Panc1 (cell line): ENCODE results near the gene SMAP1. TPM values are rescaled to one million over a fixed set of nuclear protein-coding genes. Genes with fewer than 3 reads are reported as not detected.

Experiments
- ATAC-seq: fragments of 200-7000 bp; cut with Tn5 transposase; 2 replicates; pipeline ENCODE4 v1.9.1; 2020; ENCODE audit warnings: mild to moderate bottlenecking, moderate library complexity
- BruUV-seq: library from RNA; stranded (reverse); fragments of 400-500 nt; replicated peaks from 2 replicates; lab custom pipeline; 2021; lab: Mats Ljungman, UMichigan
- CTCF ChIA-PET: fragments of 300-600 bp; sonication (Branson Sonifier 250); formaldehyde crosslinking; loops from one replicate; lab custom pipeline; 2022; ENCODE audit warnings: antibody characterized with exemption; lab: Charles Lee
- POLR2A ChIA-PET: fragments of 300-600 bp; sonication (Branson Sonifier 250); formaldehyde crosslinking; loops from one replicate; lab custom pipeline; 2022; ENCODE audit warnings: antibody characterized with exemption; lab: Charles Lee
- DNase-seq: peaks from one replicate; pipeline ENCODE4 v3.0.0-alpha.2; 2010; ENCODE audit warnings: low read depth, low spot score
- H3K27ac ChIP-seq: 2 replicates; pipeline ENCODE4 v1.5.1; 2011; ENCODE audit warnings: mild to moderate bottlenecking, low read length, inconsistent platforms
- H3K27me3 ChIP-seq: fragments of 200-500 bp; sonication (Bioruptor generic); 2 replicates; pipeline ENCODE4 v1.6.0; 2014; ENCODE audit warnings: low read length, inconsistent platforms; ENCODE audit not compliant: control insufficient read depth, insufficient read depth
- H3K36me3 ChIP-seq: fragments of 200-500 bp; sonication (Bioruptor generic); 2 replicates; pipeline ENCODE4 v1.5.1; 2014; ENCODE audit warnings: inconsistent platforms, mild to moderate bottlenecking, low read length, moderate library complexity; ENCODE audit not compliant: control insufficient read depth, insufficient read depth
- H3K4me1 ChIP-seq: 2 replicates; pipeline ENCODE4 v1.5.1; 2011; ENCODE audit warnings: inconsistent platforms, mild to moderate bottlenecking, low read length, moderate library complexity; ENCODE audit not compliant: control insufficient read depth, insufficient read depth
- H3K4me3 ChIP-seq, 2 experiments: 2 replicates each; pipeline ENCODE4 v1.5.1; 2011 to 2012; ENCODE audit warnings: low read depth in 2 of 2, low read length in 2 of 2, mild to moderate bottlenecking in 2 of 2, inconsistent platforms in 1 of 2, moderate library complexity in 1 of 2
- H3K9me3 ChIP-seq: fragments of 200-500 bp; sonication (Bioruptor generic); 2 replicates; pipeline ENCODE4 v1.5.1; 2014; ENCODE audit warnings: low read depth, mild to moderate bottlenecking, inconsistent platforms, low read length, moderate library complexity; ENCODE audit not compliant: control insufficient read depth, insufficient read depth
- CTCF ChIP-seq: fragments of 450-650 bp; IDR thresholded peaks from 2 replicates; pipeline ENCODE4 v1.5.1; 2017; ENCODE audit warnings: mild to moderate bottlenecking
- POLR2AphosphoS5 ChIP-seq: IDR thresholded peaks from 2 replicates; pipeline ENCODE4 v1.6.1; 2012; ENCODE audit warnings: mild to moderate bottlenecking, low read depth, low read length, moderate library complexity
- REST ChIP-seq, 2 experiments: IDR thresholded peaks; 2 replicates each; pipeline ENCODE4 v1.6.1; 2011 to 2012; ENCODE audit warnings: low read depth in 2 of 2, control low read depth in 1 of 2, low read length in 1 of 2, mild to moderate bottlenecking in 1 of 2, moderate library complexity in 1 of 2; ENCODE audit not compliant: insufficient read depth in 1 of 2
- SIN3A ChIP-seq: IDR thresholded peaks from 2 replicates; pipeline ENCODE4 v1.6.1; 2012; ENCODE audit warnings: low read depth, mild to moderate bottlenecking, low read length, moderate library complexity, borderline replicate concordance; ENCODE audit not compliant: insufficient read depth
- TCF7L2 ChIP-seq: IDR thresholded peaks from 2 replicates; pipeline ENCODE4 v1.6.1; 2011; ENCODE audit warnings: mild to moderate bottlenecking, low read depth, low read length, inconsistent platforms
- in situ Hi-C: cut with HindIII; loops from 2 replicates; pipeline ENCODE4 v1.10.0; 2016; ENCODE audit warnings: low sequenced_read_pairs, low pct_unique_long_range_greater_than_20kb
- intact Hi-C: fragments of 100-400 bp; cut with micrococcal nuclease; formaldehyde crosslinking; loops from one replicate; pipeline ENCODE4 v1.10.0; 2022; ENCODE audit not compliant: unreplicated experiment
- total RNA-seq: library from RNA; stranded (reverse); gene quantifications from one replicate; pipeline ENCODE4 v1.2.1, GENCODE V29; 2021; ENCODE audit not compliant: unreplicated experiment

The SMAP1 gene
- total RNA-seq, 1 experiment from 2014 or later: 41.9 TPM

- Histone ChIP-seq H3K4me1 (no peaks in the 10 kb centered on the region), H3K27ac (no peak overlapping the region), H3K4me3 (no peak overlapping the region), H3K9me3 (no peaks in the 10 kb centered on the region), H3K27me3 (no peaks in the 10 kb centered on the region), H3K36me3 (no peaks in the 10 kb centered on the region)
- DNase-seq (no peak), ATAC-seq (no peak)
- no TSS peak for BruUV-seq
- intact Hi-C loops (no loop called here), in situ Hi-C loops (no loop called here)
- ChIA-PET CTCF (no interaction called here), POLR2A (no interaction called here)
- no peak for TF ChIP-seq POLR2AphosphoS5
- no peak for TF ChIP-seq CTCF
- TF ChIP-seq REST (IDR thresholded peaks at IDR 0.05; ENCODE audit: insufficient read depth in 1 of 2, low read depth in 2 of 2, low read length in 1 of 2): no peak
- no peak for TF ChIP-seq TCF7L2
- no peak for TF ChIP-seq SIN3A
Measured at GRCh38 chr6:70831427-70831826, 163.7 kb downstream of the SMAP1 start.

- Histone ChIP-seq H3K27me3 (no peaks in the 10 kb centered on the region), H3K4me1 (no peaks in the 10 kb centered on the region), H3K27ac (no peak overlapping the region), H3K9me3 (no peaks in the 10 kb centered on the region), H3K4me3 (no peak overlapping the region), H3K36me3 (no peaks in the 10 kb centered on the region)
- no peak for DNase-seq
- BruUV-seq: no TSS peak
- ChIA-PET CTCF (no interaction called here), POLR2A (no interaction called here)
- intact Hi-C loops (no loop called here), in situ Hi-C loops (no loop called here)
- TF ChIP-seq POLR2AphosphoS5 (no peak), REST (IDR thresholded peaks at IDR 0.05; ENCODE audit: insufficient read depth in 1 of 2, low read depth in 2 of 2, low read length in 1 of 2) (no peak), SIN3A (no peak), CTCF (no peak), TCF7L2 (no peak)
- no peak for ATAC-seq
Measured at GRCh38 chr6:70834520-70834919, 166.8 kb downstream of the SMAP1 start.
